SK-N-MC (cell line): ENCODE data around the gene ASTN2.

Source experiments
- EZH2 ChIP-seq: fragments of 200-600 bp; sonication (generic); IDR thresholded peaks from one replicate; pipeline ENCODE4 v1.6.1; 2017; ENCODE audit warnings: antibody characterized with exemption
- FOXP2 ChIP-seq: optimal IDR thresholded peaks from 2 replicates; pipeline ENCODE3; 2011; ENCODE audit warnings: mild to moderate bottlenecking, moderate library complexity; ENCODE audit not compliant: insufficient read depth; ENCODE audit errors: extremely low read length, control extremely low read depth
- POLR2AphosphoS5 ChIP-seq: IDR thresholded peaks from 2 replicates; pipeline ENCODE4 v1.6.1; 2012; ENCODE audit warnings: mild to moderate bottlenecking, low read depth, low read length, borderline replicate concordance

DNA sequence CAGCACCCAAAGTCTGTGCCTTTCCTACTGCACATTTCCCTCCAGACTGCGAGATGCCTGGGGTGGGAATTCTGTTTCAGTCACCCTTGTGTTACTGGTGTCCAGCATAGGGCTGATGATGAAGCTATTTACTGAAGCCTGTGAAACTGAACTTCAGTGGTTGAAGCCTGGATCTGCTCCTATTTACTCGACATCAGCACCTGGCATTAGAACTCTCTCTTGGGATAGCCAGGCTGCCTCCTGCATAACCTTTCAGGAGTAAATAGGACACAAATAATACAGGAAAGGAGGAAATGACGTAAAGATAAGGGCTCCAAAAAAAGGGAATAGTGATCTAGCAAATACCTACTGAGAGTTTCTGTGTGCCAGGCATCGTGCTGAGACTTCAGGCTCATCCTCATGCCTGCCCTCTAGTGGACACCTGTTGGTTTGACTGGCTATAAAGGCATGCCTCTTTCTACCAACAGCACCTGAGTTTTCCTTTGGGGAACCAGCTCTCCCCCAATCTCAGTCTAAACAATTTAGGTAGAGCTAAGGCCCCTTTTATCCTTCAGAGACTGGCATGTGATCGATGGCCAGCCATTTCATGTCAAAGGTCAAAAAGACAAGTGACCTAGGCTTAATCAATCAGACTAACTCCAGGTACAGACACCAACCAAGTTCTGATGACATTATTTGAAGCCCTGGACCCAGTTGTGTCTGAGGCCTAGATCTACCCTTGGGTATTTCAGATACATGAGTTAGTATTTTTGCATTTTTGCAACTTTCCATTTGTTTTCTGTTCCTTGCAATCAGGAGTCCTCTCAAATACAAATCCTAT lies 919.8 kb downstream of the ASTN2 start:
- no peak for TF ChIP-seq POLR2AphosphoS5
- no peak for TF ChIP-seq EZH2
- TF ChIP-seq FOXP2: no peak
